ENCODE results near the gene WTAP. TPM values are rescaled to one million over a fixed set of nuclear protein-coding genes. Genes with fewer than 3 reads are reported as not detected.

The WTAP gene
- total and polyA plus RNA-seq, 2 of the 8 experiments (the other 6 are each of a cell fraction or from before 2014, with no cell fraction given): 32.6 to 120 TPM

- peak; percentile 92 for TF ChIP-seq NRF1 (IDR thresholded peaks at IDR 0.05; ENCODE audit: low read depth, low read length)
- no peak for TF ChIP-seq YY1 (IDR thresholded peaks at IDR 0.05; ENCODE audit: low read depth, low read length)
- no peak for TF ChIP-seq GTF2F1 (IDR thresholded peaks at IDR 0.05; ENCODE audit: borderline replicate concordance, low read depth, low read length)
- no peak for TF ChIP-seq CHD2 (IDR thresholded peaks at IDR 0.05; ENCODE audit: low read length)
- TF ChIP-seq RNF2 (IDR thresholded peaks at IDR 0.05; ENCODE audit: borderline replicate concordance, low read depth, low read length, missing control alignments, poor library complexity, severe bottlenecking): no peak
- no peak for TF ChIP-seq RXRA (IDR thresholded peaks at IDR 0.05; ENCODE audit: insufficient read depth, low read depth, low read length)
- no peak for TF ChIP-seq JUND (IDR thresholded peaks at IDR 0.05; ENCODE audit: low read length)
- TF ChIP-seq CEBPB (IDR thresholded peaks at IDR 0.05; ENCODE audit: low read depth, low read length): no peak
- no peak for TF ChIP-seq CHD7 (IDR thresholded peaks at IDR 0.05; ENCODE audit: insufficient replicate concordance, low read length)
- TF ChIP-seq BRCA1 (IDR thresholded peaks at IDR 0.05; ENCODE audit: low read depth, low read length): no peak
- TF ChIP-seq RFX5 (IDR thresholded peaks at IDR 0.05; ENCODE audit: borderline replicate concordance, low read depth, low read length): no peak
These were observed 62.3 kb downstream of the WTAP start, which contains the start of gene TCP1 (continued) for GRCh38 chr6:159789377-159790148.
